Body of pancreas (tissue), 4 donors: ENCODE data around the gene HRH4.

ENCODE experiments used
- POLR2A ChIP-seq, 3 donors: fragments of 450-650 bp; IDR thresholded peaks; one replicate each; pipeline ENCODE4 v1.6.1; 2016; ENCODE audit warnings: antibody characterized with exemption in 3 of 3, mild to moderate bottlenecking in 2 of 3
- TF ChIP-seq, protein P1 (sequence below), 7 experiments: fragments of 450-650 bp in 4 of 7; fragments of 200-600 bp in 3 of 7; sonication (generic) in 3 of 7; IDR thresholded peaks; one replicate each; pipeline ENCODE4 v1.5.1; 2016 to 2019; ENCODE audit warnings: antibody characterized with exemption in 7 of 7

DNA sequence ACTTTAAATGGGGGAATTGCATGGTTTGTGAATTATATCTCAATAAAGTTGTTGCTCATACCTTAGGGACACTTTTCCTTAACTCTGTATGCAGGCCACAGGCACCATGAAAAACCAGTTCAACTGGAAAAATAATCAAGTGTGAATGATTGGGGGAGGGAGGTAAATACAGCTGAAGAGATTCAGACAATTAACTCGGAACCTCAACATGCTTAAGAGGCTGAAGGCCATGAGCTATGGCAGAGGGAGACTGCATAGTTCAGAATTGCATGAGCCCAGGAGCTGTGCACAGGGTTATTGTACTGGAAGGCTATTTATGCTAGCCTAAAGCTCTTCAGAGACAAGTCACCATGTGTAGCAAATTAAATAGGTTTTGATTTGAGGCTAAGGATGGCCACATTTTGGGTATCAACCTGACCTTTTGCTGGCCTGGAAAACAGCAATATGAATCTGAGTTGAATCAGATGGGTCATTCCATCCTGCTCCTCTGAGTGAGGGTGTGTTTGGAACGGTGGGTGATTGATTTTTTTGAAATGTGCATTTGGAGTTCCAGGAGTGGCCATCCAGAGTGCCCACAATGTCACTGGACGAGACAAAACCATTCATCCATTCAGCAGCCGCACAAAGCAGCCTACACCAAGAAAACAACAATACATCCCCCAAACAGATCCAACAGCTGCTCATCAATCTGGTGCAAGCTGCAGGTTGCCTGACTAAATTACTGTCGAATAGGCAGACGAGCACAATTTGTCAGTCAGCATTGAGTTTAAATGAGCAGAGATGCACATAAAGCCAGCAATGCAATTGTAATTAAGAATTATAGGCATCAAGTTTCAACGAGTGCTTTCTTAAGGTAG, 42.5 kb downstream of the HRH4 start:
- TF ChIP-seq, protein P1, sequence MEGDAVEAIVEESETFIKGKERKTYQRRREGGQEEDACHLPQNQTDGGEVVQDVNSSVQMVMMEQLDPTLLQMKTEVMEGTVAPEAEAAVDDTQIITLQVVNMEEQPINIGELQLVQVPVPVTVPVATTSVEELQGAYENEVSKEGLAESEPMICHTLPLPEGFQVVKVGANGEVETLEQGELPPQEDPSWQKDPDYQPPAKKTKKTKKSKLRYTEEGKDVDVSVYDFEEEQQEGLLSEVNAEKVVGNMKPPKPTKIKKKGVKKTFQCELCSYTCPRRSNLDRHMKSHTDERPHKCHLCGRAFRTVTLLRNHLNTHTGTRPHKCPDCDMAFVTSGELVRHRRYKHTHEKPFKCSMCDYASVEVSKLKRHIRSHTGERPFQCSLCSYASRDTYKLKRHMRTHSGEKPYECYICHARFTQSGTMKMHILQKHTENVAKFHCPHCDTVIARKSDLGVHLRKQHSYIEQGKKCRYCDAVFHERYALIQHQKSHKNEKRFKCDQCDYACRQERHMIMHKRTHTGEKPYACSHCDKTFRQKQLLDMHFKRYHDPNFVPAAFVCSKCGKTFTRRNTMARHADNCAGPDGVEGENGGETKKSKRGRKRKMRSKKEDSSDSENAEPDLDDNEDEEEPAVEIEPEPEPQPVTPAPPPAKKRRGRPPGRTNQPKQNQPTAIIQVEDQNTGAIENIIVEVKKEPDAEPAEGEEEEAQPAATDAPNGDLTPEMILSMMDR (IDR thresholded peaks at IDR 0.05): no peak
- no peak for TF ChIP-seq POLR2A (IDR thresholded peaks at IDR 0.05)
